GM18858 (cell line): ENCODE results near the gene FBXL3.
A peak's percentile ranks its signal among the peaks of the same experiment; 100 is the strongest.
"Not testable (repeated sequence)": the region's sequence is repeated elsewhere in the genome, so short reads cannot be mapped to it uniquely, and the experiment has no call there.

Source experiments
- ATAC-seq: cut with Tn5 transposase; IDR thresholded peaks from one replicate; pipeline ENCODE4 v1.9.1; 2021; ENCODE audit not compliant: unreplicated experiment

FBXL3 gene

DNA sequence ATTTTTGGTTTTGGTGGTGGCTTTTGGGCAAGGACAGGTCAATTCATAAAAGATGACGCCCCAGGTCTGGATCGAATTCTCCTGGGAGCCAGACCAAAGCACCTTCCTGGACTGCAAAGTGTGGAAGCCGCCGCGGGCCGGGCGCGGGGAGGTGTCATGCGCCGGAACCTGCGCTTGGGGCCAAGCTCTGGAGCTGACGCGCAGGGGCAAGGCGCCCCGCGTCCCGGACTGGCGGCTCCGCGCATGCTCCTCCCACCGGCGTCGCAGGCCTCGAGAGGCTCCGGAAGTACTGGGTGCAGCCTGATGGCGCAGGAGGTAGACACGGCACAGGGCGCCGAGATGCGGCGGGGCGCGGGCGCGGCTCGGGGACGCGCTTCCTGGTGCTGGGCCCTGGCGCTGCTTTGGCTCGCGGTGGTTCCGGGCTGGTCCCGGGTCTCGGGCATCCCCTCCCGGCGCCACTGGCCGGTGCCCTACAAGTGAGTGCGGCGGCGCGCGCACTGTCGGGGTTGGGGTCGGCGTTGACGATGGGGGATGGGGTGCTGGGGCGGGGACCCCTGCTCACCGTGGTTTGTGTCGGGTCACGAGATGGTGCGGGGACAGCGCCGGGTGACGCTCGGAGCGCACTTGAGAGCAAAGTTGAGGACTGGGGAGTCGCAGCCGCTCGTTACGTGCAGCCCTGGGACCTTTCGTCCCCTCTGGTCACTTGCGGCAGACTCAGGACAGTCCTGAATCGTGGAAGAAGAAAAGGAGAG, 35.0 kb downstream of the FBXL3 start, which contains the start of gene CLN5:
CLN5 (plus strand) TSS at position 286 of the 752 bp plus-strand sequence; CDS start at position 304, 18 bp downstream.
- ATAC-seq = peak; percentile 94

DNA sequence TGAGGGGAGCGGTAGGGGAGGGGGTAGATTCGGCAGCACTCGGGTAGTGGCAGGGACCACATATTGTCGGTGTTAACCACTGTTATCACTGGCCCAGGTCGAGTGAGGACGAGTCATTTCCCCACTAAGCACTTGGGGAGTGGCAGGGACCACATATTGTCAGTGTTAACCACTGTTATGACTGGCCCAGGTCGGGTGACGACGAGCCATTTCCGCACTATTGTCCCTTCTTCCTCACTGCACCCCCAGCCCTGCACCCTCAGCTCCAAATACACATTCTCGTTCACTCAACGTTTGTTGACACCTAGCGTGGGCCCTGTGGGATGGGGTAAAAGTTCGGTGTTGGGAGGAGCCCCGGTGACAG, 35.5 kb downstream of the FBXL3 start:
- peak; percentile 39 for ATAC-seq

DNA sequence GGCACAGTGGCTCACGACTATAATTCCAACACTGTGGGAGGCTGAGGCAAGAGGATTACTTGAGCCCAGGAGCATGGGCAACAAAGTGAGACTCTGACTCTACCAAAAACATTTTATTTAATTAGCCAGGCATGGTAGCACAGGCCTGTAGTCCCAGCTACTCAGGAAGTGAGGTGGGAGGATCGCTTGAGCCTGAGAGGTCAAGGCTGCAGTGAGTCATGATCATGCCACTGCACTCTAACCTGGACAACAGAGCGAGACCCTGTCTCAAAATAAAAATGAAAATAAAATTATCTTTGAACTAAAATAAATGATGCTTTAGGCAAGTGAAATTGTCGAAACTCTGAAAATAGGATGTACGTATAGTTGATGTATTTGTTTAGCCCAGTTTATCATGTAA, 43.3 kb downstream of the FBXL3 start:
- no peak for ATAC-seq

DNA sequence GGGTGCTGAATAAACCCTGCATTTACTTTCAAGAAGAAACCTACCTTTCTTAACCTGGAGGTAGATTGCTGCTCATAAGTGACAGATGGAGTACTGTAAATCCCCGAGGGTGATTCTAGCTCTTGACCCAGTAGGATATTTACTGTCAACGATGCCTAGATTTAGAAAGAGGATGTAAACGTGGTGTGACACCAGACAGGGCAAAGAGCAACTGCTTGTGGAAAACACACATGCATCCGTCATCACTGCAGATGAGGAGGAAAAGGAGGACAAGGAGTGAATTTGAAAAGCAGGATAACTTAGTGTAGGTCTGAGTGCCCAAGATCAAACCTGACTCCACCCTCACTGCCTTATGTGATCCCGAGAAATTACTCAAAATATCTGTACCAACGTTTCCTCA, 44.9 kb downstream of the FBXL3 start:
- no peak for ATAC-seq

DNA sequence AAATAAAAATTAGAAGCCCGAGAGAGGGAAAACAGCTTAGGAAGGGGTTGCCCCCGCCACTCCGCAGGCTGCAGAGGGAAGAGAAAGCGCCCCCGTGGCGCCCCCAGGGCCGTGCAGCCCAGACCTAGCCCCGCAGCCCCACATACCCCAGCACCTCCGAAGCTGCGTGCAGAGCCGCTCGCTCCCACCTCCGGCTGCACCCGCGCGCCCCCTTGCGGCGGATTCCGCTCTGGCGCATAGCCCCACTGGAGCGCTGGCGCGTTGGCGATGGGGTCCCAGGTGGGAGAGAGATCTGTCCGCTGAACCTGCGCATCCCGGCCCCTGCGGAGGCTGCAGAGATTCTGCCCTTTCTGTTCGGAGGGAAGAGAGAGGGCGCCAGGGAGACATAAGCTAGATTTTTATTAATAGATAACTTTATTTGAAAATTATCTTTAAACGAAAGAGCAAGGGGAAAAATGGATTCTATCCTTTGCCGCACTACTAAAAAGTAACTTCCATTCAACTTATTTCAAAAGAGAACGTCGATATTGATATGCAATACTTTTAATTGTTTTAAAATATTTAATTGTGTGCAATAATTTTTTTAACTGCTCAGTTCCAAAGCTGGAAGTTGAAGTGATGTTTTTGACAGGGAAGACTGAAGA, 46.8 kb downstream of the FBXL3 start:
- ATAC-seq = peak; percentile 100

DNA sequence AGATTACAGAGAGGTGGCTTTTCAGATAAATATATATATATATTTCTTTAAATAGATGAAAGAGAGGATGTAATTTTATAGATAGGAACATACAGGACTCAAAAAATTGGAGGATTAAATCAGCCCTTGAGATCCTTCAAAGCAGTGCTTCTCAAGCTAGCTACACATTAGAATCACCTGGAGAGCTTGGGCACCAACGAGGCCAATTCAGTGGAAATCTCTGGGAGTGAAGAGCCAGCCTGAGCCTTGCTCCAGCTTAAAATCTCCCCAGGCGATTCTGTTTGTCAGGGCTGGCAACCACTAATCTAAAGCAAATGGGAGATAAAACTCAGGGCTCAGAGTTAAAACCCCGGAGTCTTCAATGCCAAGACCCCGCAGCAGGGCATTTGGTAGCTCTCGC, 50.0 kb downstream of the FBXL3 start:
- no peak for ATAC-seq

DNA sequence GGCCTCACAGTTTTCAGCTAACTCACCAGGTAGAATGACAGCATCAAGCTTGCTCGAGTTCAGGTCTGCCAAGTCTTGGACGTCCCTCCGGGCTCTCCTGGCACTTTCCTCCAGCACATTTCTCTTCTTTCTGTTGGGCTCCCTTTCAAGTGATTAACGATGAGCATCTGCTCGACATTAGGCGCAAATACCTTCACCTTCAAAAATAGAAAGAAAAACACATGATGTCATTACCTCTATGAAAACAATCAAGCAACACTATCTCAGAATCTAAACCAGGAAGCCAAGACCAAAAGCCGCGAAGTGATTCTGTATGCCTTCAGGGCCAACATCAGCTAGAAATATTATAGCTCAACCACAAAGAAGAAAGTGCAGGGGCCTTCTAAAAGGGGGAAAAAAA, 50.5 kb downstream of the FBXL3 start:
- ATAC-seq = no peak

DNA sequence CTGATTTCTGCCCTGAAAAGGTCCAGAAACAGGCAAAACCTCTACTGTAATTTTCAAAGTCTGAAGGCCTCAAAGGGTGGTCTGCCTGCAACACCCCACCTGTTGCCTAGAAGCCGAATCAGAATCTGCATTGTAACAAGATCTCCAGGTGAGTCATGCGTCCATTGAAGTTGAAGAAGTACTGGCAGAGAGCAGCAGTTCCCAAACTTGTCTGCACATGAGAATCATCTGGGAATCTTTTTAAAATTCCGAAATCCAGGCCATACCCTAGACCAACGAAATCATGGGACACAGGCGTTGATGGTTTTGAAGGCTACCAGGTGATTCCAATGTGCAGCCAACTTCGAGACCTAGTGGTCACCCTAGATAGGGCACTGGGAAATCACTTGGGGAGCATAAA, 51.1 kb downstream of the FBXL3 start:
- ATAC-seq = no peak

DNA sequence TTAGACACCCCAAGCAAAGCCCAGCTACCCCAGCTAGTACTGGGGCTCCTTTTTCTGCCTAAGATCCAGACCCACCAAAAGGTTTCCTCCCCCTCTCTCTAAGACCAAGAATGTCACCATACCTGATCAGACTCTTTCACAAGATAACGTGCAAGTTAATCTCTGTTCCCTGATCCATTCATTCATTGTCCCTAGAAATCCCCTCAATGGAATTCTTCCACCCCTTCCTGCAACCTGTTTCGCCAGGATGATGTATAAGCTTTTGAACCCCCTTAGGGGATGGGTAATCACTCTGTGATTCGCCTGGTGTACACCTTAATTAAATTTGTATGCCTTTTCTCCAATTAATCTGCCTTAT, 52.4 kb downstream of the FBXL3 start:
- no peak for ATAC-seq

DNA sequence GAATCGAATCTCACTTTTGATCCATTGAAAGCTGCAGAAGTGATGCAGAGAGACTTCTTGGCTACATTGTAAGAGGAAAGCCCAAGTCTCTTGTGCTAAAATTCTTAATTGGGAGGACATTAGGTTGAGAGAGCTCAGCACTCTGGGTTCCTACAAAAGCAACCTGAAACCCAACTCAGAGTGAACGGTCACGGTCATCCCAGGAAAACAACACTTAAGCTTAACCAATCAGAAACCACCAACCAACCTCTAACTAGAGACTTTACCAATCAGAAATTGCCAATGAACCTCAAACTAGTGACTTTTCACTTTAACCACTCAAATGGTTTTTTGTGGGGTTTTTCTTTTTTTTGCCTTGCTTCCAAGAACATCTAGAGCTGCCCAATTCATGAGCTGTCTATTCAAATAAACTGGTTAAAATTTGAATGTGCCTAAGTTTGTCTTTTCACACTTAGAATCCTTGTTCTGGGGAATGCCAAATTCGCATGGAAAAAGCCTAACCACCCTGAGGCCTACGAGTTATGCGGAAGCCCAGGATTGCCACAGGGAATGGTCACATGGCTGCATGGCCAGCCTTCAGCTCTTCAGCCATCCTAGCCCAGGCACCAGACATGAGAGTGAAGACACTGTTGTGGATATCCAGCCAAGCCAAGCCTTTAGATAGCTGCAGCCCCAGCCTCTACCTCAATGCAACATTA, 52.9 kb downstream of the FBXL3 start:
- no peak for ATAC-seq

DNA sequence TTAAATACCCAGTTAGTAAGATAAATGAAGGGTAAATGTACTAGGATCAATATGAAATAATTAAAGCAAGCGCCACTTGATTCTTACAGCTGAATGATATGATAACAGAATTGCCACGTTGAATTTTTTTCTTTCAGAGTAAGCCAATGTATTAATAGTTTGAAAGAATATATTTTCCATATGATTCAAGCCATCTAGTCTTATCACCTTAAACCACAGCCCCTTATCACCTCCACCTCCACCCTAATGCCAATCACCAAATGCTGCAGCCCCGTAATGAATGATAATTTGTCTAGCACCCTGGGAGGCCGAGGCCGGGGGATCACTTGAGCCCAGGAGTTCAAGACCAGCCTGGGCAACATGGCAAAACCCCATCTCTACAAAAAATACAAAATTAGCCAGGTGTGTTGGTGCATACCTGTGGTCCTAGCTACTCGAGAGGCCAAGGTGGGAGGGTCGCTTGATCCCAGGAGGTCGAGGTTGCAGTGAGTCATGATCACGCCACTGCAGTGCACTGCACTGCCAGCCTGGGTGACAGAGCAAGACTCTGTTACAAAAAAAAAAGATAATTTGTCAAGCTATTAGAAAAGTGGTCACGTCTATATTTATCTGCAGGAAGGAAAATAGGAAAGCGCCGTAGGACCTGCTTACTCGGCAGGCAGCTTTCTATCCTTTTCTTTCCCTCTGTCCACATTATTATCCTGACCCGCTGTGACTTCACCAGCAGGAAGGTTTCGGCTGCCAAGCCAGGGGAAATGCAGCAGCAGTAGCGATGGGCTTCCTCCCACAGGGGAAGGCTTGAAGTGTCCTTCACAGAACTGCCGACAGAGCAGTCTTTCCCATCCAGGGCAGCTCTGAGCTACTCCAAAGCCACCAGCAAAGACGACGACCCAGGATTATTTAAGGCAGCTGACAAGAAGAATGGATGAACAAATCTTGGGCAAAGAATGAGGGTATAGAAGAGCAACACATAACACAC, 54.8 kb downstream of the FBXL3 start:
- no peak for ATAC-seq

DNA sequence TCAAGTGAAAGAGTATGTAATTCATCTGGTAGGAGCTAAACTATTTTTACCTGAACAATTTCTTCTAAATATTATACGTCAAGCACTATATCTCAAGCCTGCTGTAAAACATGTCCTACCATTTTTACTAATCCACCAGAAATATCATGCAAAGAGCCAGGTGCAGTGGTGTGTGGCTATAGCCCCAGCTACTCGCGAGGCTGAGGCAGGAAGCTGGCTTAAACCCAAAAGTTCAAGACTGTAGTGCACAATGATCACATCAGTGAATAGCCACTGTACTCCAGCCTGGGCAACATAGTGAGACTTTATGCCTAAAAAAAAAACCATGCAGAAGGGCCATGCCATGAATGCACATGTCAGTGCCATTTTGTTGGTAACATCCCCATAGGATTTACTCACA, 55.7 kb downstream of the FBXL3 start:
- ATAC-seq = peak; percentile 80

DNA sequence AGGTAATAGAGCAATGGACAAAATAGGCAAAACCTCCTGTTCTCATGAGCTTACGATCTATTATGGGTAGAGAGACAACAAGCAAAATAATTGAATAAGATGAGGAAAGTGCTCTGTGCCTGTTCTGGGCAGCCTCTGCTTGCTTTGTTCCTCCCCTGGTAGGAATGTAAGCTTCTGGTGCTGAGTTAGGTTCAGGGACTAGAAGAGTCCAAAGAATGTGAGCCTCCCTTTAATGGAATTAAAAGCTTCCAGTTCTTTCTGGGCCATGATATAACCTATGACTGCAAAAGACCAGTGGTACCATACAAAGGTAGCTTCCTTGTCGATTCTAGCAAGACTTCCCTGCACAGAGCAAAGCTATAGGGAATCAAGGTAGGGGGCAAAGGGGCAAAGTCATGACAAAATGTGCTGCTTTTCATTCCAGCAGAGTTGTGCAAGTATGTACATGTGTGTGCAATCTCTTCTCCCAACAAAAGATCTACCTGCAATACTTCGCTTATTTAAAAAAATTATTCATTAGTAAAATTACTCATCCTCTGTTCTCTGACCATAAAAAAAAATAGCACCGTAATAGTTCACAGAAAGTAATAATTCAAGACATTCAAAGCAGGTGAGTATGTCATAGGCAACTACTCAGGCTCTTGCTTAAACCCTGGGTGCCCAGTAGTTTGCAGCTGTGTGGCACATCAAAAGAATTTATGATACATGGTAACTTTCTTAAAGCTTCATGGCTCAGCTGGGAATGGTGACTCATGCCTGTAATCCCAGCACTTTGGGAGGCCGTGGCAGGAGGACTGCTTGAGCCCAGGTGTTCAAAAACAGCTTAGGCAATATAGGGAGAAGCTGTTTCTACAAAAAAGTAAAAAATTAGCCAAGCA, 57.2 kb downstream of the FBXL3 start:
- no peak for ATAC-seq

DNA sequence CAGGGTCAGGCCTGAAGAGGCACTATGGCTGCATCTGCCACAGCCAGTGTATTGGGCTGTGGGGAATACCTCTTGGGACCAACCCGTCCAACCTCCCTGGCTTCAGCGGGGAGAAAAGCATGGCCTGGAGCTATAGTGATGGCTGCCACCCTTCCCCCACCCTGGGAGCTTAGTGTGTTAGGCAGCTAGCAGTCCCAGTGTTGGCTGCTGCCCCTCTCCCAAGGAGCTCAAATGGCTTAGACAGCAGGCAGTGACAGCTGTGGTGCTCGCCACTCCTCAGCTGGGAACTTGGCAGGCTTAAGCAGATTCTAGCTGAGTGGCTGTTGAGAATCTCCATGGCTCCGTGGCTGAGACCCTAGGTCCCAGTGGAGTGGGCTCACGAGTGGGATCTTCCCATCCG, 58.9 kb downstream of the FBXL3 start:
- ATAC-seq = no peak

DNA sequence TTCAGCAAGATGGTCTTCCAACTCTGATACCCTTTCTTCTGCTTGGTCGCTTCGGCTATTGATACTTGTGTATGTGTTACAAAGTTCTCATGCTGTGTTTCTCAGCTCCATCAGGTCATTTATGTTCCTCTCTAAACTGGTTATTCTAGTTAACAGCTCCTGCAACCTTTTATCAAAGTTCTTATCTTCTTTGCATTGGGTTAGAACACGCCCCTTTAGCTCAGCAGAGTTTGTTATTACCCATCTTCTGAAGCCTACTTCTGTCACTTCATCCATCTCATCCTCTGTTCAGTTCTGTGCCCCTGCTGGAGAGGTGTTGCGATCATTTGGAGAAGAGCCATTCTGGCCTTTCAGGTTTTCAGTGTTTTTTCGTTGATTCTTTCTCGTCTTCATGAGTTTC, 59.9 kb downstream of the FBXL3 start:
- ATAC-seq = no peak

DNA sequence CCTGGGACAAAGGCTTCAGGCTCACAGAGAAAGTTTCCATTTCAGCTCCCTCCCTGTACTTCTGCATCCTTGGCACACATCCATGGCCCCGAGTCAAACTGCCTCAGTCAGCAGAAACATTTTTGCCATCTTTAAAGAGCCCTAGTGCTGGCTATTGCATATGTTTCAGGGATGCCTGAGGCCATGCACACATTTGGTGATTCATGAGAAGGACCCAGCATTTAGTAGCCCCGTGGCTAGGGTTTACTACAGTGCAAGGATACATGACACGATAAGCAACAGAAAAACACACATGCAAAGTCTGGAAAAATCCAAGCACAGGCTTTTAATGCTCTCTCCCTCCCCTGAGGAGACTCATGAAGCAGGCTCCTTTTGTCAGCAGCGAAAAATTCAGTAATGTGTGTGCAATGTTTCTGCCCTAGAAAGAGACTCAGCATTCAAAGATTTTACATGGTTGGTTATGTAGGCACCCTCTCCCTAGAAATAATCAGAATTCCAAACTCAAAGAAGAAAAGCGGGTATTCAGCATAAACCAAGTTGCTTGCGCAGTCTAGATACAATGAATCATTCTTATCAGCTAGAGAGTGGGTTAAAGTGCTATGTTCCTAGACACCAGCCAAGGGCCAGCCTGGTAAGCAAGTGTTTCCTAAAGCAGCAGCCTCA, 61.1 kb downstream of the FBXL3 start:
- ATAC-seq = no peak

DNA sequence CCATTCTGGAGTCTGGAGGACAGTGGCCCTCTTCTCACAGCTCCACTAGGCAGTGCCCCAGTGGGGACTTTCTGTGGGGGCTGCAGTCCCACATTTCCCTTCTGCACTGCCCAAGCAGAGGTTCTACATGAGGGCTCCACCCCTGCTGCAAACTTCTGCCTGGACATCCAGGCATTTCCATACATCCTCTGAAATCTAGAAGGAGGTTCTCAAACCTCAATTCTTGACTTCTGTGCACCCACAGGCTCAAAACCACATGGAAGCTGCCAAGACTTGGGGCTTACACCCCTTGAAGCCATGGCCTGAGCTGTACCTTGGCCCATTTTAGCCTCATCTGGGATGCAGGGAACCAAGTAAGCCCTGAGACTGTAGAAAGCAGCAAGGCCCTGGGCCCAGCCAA, 67.2 kb downstream of the FBXL3 start:
- ATAC-seq = not testable (repeated sequence)

DNA sequence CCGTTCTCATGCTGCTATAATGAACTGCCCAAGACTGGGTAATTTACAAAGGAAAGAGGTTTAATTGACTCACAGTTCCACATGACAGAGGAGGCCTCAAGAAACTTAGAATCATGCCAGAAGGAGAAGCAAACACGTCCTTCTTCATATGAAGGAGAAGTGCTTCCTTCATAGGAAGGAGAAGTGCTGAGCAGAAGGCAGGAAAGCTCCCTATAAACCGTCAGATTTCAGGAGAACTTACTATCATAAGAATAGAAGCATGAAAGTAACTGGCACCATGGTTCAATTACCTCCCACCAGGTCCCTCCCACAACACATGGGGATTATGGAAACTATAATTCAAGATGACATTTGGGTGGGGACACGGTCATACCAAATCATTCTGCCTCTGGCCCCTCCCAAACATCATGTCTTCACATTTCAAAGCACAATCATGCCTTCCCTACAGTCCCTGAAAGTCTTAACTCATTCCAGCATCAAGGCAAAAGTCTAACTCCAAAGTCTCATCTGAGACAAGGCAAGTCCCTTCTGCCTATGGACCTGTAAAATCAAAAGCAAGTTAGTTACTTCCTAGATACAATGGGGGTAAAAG, 68.0 kb downstream of the FBXL3 start:
- ATAC-seq = no peak

DNA sequence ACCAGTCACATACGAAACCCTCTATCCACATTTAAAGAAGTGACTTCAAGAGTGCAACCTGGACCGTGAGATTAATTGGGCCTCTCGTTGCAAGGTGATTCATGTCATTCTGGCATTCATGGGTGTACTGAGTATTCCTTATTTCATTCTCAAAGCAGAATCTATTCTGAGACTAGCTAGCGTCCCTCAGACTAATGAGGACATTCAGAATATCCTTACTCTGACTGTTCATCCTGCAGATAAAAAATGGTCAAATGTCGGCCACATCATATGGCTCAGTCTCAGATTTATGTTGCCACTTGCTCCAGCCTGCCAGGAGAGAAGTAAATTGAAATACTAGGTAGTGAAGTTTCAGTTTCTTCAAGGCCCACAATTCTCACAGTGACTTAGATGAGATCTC, 71.3 kb downstream of the FBXL3 start:
- ATAC-seq = no peak
